ENCODE results near the gene TNFRSF13B.
"Not testable (repeated sequence)": the region's sequence is repeated elsewhere in the genome, so short reads cannot be mapped to it uniquely, and the experiment has no call there.

The TNFRSF13B gene
- 0 to 0.10 (median 0) reads per million in 9 experiments for total RNA-seq

DNA sequence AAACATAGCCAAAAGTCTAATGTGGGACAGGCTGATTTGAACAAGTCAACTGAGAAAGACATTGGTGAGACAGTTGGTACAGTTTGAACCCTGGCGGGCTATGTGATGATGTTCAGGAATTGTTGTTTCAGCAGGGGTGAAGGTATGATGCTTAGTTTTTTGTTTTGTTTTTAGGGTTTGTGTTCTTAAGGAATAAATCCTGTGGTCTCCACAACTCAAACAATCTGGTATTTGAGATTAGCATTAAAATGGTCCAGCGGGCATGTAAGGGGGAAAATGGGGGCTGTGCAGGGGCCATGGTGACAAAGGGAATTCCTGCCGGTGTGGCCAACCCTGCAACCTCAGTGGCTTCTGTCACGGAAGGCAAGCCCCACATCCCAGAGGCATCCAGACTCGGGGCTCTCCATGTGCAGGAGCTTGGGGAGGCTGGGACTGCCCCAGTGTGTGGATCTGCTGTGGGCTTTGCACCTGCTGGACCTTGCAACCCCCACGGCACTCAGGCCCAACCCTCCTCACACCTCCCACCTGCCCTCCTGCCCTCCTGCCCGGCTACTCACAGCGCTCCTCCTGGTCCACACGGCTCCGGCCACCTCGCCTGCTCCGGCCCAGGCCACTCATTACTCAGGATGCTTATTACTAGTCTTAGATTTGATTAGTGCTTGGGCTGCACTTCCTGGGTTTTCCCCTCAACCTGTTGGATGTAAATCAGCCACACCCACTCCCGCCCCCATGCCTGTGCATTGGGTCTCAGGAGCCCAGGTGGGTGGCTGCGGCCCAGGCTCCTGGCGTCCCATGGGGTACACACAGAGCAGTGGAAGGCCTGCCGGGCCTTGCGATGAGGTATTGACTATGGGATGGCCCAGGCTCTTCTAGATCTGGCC, at the start of gene TNFRSF13B:
TSS of gene TNFRSF13B (minus strand) at position 661 of the 881 bp plus-strand sequence. CDS start at position 618, 43 bp downstream.
- peak within 1 kb of the TSS in 1 of 2 donors; percentile 80 for H3K27ac Mint-ChIP-seq
- peaks cover 4% of the 10 kb centered on the region in 2 donors for H3K4me1 Mint-ChIP-seq (ENCODE audit: low read depth in 2 of 2)
- H3K9me3 Mint-ChIP-seq: no peaks in the 10 kb centered on the region
- peaks cover 0 to 9% of the 10 kb centered on the region in 2 donors for H3K27me3 Mint-ChIP-seq
- H3K4me3 Mint-ChIP-seq: no peak within 1 kb of the TSS
- no peak for ATAC-seq (replicated peaks)
- H3K36me3 Mint-ChIP-seq (ENCODE audit: insufficient read depth): no peaks in the 10 kb centered on the region
- DNase-seq: no peak

DNA sequence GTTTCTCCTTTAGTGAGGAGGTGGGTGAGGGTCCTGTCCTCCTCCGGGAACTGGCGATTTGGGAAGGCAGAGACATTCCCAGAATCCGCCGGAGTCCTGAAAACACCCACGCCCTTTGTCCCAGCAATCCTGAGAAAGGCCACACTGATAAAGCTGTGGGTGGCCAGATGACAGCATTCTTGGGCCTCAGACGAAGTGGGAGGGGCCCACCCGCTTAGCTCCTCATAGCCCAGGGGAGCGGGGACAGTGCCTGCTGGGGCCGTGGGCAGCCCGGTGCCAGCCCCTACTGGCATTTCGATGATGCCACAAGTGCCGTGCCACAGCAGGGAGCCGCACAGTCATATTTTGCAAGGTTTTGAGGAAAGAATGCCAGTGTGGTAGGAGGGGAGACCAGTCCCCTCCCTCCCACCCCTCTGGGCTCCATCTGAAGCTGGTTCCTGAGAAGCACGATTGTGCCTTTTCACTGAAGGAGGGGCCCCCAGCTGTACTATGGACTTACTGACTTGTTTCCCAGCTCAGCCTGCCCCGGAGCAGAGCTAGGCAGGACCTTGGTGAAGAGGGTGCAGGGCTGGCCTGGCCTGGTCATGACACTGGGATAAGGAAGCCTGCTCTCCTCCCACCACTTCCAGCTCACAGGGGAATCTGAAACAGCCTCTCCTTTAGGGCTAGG, 49.4 kb upstream of the TNFRSF13B start:
- H3K4me3 Mint-ChIP-seq: no peak overlapping the region
- no peak overlapping the region for H3K27ac Mint-ChIP-seq
- H3K27me3 Mint-ChIP-seq: no peaks in the 10 kb centered on the region
- ATAC-seq (replicated peaks) (no peak), DNase-seq (no peak)
- peaks cover 20% of the 10 kb centered on the region in 2 donors for H3K4me1 Mint-ChIP-seq (ENCODE audit: low read depth in 2 of 2)
- no peaks in the 10 kb centered on the region for H3K9me3 Mint-ChIP-seq
- peaks cover 4% of the 10 kb centered on the region for H3K36me3 Mint-ChIP-seq (ENCODE audit: insufficient read depth)

DNA sequence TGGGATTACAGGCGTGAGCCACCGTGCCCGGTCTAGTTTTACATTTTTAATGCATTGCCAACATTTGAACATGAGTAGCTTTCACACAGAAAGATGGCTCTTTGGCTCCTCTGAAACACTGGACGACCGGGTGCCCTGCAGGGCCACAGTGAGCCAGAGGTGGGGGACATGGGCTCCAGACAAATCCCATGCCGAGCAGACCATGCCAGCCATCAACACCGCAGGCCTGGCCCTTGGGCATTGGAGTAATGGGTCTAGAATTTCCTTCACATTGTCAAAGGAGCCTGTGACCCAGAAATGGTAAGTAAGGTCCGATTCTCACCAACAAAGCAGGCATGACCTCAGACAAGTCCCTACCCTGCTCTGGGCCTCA, 48.9 kb upstream of the TNFRSF13B start:
- Mint-ChIP-seq H3K36me3 (ENCODE audit: insufficient read depth) (peaks cover 4% of the 10 kb centered on the region), H3K27ac (no peak overlapping the region), H3K4me3 (no peak overlapping the region), H3K4me1 (ENCODE audit: low read depth in 2 of 2) (peaks cover 25 to 26% of the 10 kb centered on the region in 2 donors), H3K9me3 (no peaks in the 10 kb centered on the region), H3K27me3 (no peaks in the 10 kb centered on the region)
- DNase-seq (no peak), ATAC-seq (replicated peaks) (no peak)

- no peak for DNase-seq
- peaks cover under 1% of the 10 kb centered on the region for H3K36me3 Mint-ChIP-seq (ENCODE audit: insufficient read depth)
- no peak overlapping the region for H3K4me3 Mint-ChIP-seq
- ATAC-seq (replicated peaks): no peak
- H3K27ac Mint-ChIP-seq: peak overlapping the region in 1 of 2 donors; percentile 57
- H3K9me3 Mint-ChIP-seq: no peaks in the 10 kb centered on the region
- no peaks in the 10 kb centered on the region for H3K27me3 Mint-ChIP-seq
- peaks cover 34% of the 10 kb centered on the region in 2 donors for H3K4me1 Mint-ChIP-seq (ENCODE audit: low read depth in 2 of 2)
These were observed 48.1 kb upstream of the TNFRSF13B start for GRCh38 chr17:17019891-17020456.

DNA sequence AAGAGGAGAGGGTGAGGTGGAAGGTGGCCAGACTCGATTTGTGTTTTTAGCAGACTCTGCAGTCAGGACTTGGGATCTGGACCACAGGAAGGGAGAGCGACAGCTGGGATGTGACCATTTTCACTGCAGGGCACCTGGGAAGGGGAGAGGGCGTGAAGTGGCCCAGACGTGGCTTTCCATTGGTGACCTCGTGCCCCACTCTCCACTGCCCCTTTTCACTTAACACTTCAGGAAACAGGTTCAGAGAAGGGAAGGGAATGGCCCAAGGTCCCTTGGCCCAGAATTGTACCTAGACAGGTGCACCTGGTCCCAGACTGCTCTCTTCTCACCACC, 47.5 kb upstream of the TNFRSF13B start:
- Mint-ChIP-seq H3K4me3 (no peak overlapping the region), H3K9me3 (no peaks in the 10 kb centered on the region), H3K4me1 (ENCODE audit: low read depth in 2 of 2) (peaks cover 37 to 39% of the 10 kb centered on the region in 2 donors), H3K27ac (no peak overlapping the region), H3K27me3 (no peaks in the 10 kb centered on the region), H3K36me3 (ENCODE audit: insufficient read depth) (no peaks in the 10 kb centered on the region)
- DNase-seq: no peak
- ATAC-seq (replicated peaks): no peak

GRCh38 chr17:17018612-17019429, 46.9 kb upstream of the TNFRSF13B start:
- Mint-ChIP-seq H3K27ac (peak overlapping the region; percentile 69 to 90), H3K36me3 (ENCODE audit: insufficient read depth) (no peaks in the 10 kb centered on the region), H3K9me3 (no peaks in the 10 kb centered on the region), H3K27me3 (no peaks in the 10 kb centered on the region), H3K4me3 (no peak overlapping the region), H3K4me1 (ENCODE audit: low read depth in 2 of 2) (peaks cover 38 to 39% of the 10 kb centered on the region in 2 donors)
- ATAC-seq (replicated peaks) (no peak), DNase-seq (no peak)

- Mint-ChIP-seq H3K27me3 (no peaks in the 10 kb centered on the region), H3K9me3 (no peaks in the 10 kb centered on the region), H3K27ac (peak overlapping the region; percentile 69 to 90), H3K4me1 (ENCODE audit: low read depth in 2 of 2) (peaks cover 38 to 39% of the 10 kb centered on the region in 2 donors), H3K4me3 (no peak overlapping the region), H3K36me3 (ENCODE audit: insufficient read depth) (no peaks in the 10 kb centered on the region)
- DNase-seq: no peak
- no peak for ATAC-seq (replicated peaks)
These were observed 46.1 kb upstream of the TNFRSF13B start for GRCh38 chr17:17018021-17018441.

DNA sequence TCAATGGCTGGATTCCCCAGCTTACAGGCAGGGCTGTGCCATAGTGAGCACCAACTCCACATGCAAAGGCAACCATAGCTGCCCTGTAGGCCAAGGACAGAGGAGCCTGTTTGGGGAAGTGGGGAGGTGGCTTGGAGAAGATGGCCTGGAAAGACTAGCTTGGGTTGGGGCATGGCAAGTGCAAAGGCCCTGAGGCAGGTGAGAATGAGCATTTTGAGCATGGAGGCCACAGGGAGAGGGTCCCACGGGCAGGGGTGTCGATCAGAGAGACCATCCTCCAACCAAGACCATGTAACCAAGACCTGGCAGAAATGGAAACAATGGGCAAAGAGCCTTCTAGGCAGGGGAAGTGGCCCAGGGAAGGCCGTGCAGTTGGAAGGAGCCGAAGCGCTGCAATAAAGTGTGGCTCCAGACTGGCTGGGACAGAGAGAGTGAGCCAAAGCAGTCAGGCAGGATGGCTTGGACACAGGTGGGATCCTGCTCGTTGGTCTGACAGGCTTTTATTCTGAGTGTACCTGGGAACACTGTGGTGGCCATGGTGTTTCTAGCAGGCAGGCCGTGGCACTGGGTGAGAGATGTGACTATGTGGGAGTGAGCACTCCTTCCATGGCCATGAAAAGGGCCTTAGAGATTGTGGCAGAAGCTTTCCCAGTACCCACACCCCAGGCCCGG, 45.6 kb upstream of the TNFRSF13B start:
- no peak overlapping the region for H3K4me3 Mint-ChIP-seq
- DNase-seq (no peak), ATAC-seq (replicated peaks) (no peak)
- peaks cover 38 to 39% of the 10 kb centered on the region in 2 donors for H3K4me1 Mint-ChIP-seq (ENCODE audit: low read depth in 2 of 2)
- no peaks in the 10 kb centered on the region for H3K36me3 Mint-ChIP-seq (ENCODE audit: insufficient read depth)
- no peaks in the 10 kb centered on the region for H3K27me3 Mint-ChIP-seq
- H3K9me3 Mint-ChIP-seq: no peaks in the 10 kb centered on the region
- H3K27ac Mint-ChIP-seq: peak overlapping the region; percentile 85 to 90

- H3K9me3 Mint-ChIP-seq; H3K27me3 Mint-ChIP-seq; DNase-seq; H3K36me3 Mint-ChIP-seq (ENCODE audit: insufficient read depth): not testable (repeated sequence)
- peak overlapping the region; percentile 85 to 90 for H3K27ac Mint-ChIP-seq
- H3K4me3 Mint-ChIP-seq: peak overlapping the region; percentile 37
- ATAC-seq (replicated peaks): peak; percentile 86
- peaks cover 38 to 39% of the 10 kb centered on the region in 2 donors for H3K4me1 Mint-ChIP-seq (ENCODE audit: low read depth in 2 of 2)
These were observed 44.6 kb upstream of the TNFRSF13B start for GRCh38 chr17:17016199-17017197.

DNA sequence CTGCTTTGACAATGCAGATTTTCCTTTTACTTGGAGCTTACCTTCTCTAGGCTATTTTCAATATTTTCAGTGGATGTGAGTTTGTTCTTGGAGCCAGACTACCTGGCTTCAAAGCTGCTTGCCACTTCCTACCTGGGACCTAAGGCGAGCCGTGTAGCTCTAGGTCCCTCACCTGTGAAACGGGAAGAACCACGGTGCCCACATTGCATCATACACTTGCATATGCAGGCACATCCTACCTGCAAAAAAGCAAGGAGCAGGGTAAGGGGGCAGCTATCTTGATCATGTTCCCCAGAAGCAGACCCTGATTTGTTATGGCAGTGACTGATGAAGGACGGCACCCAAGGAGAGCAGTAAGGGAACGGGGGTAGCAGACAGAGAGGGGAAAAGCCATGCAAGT, 43.3 kb upstream of the TNFRSF13B start:
- H3K27me3 Mint-ChIP-seq: no peaks in the 10 kb centered on the region
- H3K27ac Mint-ChIP-seq: peak overlapping the region; percentile 85 to 90
- peaks cover 38 to 39% of the 10 kb centered on the region in 2 donors for H3K4me1 Mint-ChIP-seq (ENCODE audit: low read depth in 2 of 2)
- no peaks in the 10 kb centered on the region for H3K36me3 Mint-ChIP-seq (ENCODE audit: insufficient read depth)
- ATAC-seq (replicated peaks): no peak
- no peaks in the 10 kb centered on the region for H3K9me3 Mint-ChIP-seq
- DNase-seq: no peak
- peak overlapping the region; percentile 7 to 24 for H3K4me3 Mint-ChIP-seq

DNA sequence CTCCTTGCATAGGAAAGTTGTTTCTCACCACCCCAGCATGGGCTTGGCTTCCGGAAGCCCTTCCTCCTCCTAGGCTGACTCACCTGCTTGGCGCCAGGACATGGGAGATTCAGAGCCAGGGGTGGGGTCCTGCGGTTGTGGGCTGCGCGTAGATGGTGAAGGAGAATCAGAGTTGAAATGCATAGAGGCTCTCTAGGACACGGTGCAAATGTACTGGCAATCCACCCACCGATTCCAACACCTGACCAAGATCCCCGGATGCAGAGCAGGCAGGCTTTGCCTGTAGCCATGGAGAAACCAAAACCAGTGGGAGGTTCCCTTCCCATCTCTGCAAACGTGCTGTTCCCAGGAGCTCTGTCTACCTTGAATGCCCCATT, 42.8 kb upstream of the TNFRSF13B start:
- not testable (repeated sequence) for H3K27me3 Mint-ChIP-seq; ATAC-seq (replicated peaks); H3K36me3 Mint-ChIP-seq (ENCODE audit: insufficient read depth); H3K9me3 Mint-ChIP-seq; DNase-seq
- H3K4me1 Mint-ChIP-seq (ENCODE audit: low read depth in 2 of 2): peaks cover 38 to 39% of the 10 kb centered on the region in 2 donors
- peak overlapping the region in 1 of 2 donors; percentile 24 for H3K4me3 Mint-ChIP-seq
- peak overlapping the region; percentile 85 to 90 for H3K27ac Mint-ChIP-seq
